Measurements from ENCODE around the gene C2CD4B.

Gene C2CD4B

DNA sequence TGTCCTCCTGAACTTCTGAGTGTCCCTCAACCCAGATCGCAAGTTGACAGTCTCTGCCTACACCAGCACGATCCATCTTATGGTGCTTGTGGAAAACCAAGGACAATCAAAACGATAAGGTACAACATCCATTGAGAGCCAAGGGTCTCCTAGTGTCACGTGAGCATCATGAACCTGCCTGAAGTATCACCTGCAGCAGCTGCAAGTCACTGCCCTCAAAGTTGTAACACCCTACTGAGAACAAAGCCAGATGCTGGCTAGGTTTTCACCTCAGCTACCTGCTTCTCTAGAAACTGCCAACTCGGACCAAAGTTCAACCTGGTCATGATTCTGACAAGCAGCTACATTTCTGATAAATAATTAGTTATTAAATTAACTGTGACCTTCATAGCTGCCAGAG is 17.5 kb downstream of the C2CD4B start:
- no peak for DNase-seq

DNA sequence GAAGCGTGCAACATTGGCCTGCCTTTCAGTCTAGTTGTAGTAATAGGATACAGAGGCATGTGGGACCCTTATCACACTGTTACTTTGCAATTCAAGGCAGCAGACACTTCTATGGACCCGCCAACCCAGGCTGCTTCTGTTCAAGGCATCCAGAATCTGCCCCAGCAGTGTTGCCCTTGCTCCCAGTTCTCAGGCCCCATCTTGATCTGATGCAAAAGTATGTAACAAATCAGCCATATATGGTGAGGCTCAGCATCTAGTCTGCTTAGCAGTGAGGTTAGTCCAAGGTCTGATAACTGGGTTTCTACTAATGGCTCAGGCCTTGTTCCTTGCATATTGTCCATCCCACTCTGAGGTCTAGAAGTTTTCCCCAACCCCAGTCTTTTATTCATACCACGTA is 17.9 kb downstream of the C2CD4B start:
- DNase-seq, result no peak

DNA sequence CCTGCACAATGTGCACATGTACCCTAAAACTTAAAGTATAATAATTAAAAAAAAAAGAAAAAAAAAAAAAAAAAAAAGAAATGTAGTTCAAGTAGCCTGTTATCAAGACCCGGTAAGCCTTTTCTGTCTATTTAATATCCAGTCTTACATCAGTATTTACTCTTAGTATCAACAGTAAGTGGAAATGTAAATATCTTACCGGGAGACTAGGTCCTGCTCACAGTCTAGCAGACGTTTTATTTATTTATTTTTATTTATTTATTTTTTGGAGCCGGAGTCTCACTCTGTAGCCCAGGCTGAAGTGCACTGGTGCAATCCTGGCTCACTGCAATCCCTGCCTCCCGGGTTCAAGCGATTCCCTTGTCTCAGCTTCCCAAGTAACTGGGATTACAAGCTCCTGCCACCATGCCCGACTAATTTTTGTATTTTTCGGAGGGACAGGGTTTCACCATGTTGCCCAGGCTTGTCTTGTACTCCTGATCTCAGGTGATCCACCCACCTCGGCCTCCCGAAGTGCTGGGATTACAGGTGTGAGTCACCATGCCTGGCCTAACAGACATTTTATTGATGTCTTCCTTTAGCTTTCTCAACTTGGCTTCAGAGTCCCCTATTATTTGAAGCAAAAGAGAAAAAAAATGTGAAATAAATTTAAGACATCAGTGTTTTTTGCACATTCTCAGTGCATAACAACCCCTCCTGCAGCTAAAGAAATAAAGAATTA is 19.9 kb downstream of the C2CD4B start:
- DNase-seq, result no peak

DNA sequence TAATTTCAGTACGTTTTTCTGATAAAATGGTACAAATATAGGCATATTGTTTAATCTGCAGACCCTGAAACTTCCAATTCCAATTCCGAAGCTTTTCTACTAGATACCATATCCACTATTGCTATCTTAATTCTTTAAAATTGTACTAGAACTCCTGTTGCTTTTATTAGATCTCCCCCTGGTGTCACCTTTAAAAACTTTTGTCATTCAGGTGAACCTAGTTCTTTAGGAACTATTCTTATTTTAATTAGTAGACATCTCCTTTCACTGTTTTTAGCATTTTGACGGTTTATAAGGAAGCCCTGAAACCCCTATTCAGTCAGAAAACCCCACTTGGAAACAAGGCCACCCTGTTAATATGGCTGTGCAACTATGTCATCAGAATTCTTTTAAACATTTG is 22.3 kb downstream of the C2CD4B start:
- no peak for DNase-seq

DNA sequence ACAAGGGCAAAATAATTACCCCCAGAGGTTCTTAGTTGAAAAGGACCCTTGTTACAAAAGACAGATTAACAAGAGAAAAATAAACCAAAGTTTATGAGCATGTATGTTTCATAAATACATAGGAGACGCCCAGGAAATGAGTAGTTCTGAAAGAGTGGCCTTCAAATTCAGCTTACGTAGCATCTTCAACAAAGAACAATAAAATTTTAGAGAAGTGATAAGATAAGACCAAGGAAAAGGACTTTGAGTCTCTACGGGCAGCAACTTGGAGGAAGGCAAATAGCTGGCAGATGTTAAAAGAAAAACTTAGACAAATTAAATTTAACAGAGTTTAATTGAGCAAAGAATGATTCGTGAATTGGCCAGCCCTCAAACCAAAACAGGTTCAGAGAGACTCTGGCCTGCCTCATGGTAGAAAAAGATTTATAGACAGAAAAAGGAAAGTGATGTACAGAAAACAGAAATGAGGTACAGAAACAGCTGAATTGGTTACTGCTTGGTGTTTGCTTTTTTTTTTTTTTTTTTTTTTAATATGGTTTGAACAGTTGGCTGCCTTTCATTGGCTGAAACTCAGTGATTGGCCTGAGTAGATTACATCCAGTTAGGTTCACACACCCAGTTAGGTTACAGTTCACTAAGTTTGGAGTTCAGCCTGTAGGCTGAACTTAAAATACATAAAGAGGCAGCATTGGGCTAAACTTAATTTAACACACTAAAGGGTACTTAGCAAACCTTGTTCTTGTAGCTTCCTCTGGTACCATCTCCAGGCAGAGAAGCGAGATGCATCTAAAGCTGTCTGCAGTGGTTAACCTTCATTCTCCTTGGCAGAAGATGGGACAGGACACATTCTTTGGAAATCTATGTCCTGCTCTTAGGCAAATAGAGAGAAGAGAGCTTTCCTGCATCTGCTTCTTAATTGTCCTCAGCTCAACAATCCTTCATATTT is 23.2 kb downstream of the C2CD4B start:
- DNase-seq, result no peak

DNA sequence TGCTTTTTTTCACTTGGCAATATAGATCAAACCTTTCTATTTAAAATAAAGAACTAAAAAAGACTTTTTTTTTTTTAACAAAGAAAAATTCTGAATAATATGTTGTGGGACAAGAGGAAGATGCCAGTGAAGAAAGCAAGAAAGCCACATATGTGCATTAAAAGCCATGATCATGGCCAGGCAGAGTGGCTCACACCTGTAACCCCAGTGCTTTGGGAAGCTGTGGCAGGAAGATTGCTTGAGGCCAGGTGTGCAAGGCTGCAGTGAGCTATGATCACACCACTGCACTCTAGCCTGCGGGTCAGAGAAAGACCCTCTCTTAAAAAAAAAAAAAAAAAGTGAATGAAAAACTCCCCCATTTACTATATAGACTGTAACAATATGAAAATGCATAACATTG is 23.9 kb downstream of the C2CD4B start:
- DNase-seq, result no peak

DNA sequence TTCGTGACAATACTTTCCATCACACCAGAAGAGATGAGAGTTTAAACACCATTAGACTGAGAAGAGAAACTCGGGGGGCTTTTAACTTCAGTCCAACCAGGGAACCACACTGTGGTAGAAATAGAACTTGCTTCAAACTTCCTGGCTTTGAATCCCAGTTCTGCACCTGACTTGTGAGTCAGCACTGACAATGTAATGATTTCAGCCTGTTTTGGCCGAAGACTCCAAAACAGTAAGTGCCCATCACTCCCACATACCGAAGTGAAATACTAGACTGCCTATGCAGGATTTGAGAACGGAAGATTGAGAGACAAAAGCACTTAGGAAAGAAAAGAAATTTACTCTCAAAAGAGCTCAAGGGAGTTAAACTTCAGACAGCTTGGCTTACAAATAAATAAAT is 27.0 kb downstream of the C2CD4B start:
- DNase-seq, result no peak

DNA sequence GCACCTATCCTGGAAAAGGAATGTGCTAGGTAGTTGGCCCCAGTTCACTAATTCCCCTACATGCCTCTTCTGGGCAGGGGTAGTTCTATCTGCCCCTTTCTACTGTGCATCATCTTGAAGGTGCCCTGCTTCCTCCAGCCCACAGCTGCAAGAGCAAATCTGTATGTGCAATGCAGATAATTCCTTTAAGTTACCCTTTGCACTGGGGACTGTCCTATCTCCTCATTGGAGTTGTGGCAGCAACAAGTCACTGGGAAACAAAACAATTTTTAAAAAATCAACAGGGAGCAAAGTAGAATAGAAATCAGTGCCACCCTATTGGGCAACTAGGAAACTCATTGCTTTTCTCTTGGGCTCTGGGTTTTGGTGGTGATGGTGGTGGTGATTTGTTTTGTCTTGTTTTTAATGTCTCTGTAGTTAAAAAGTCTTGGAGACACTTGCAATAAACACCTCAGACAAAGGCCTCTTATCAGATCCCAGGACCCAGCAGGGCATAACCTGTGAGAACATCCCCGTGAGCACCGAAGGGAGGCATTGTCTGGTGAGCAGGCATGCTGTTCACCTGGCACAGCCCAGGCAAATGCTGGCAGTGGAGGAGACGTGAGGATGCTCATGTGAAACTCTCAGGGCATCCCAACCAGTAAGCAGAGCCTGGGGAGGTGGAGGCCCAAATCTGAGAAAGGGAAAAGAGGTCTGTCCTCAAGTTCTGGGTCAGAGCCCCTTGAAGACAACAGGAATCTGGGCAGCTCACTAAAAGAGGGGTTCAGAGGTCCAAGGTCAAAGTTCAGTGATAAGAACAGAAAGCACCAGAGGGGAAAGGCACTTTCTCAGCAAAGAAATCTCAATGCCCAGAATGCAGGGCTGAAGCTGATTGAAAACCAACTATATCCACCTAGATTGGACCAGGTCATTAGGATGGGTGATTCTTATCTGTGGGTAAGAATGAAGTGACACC is 27.9 kb downstream of the C2CD4B start:
- DNase-seq, result no peak

DNA sequence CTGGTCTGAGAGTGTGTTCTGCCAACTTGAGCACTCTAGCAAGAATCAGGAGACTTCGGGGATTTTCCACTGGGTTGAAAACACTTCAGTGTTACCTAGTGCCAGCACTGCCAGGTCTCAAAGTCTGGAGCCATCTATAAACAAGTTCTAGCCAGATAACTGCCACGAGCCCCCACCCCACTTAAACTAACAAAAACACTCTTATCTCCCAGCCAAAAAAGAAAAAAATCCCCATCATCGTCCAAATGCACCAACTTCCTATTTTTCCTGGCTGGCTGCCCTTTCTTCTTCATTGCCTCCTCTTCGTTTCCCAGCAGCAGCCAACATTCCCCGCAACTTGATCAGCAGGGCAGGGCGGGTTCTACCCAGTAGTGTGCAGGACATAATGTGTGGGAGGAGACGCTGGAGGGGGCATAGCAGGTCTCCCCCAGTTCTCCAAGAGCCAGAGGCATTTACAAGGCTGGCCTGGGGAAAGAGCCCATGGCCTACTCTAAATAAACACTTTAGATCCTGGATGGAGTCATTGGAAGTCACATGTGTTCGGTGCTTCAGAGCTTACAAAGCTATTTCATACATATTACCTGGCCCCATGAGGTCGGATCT is 29.5 kb downstream of the C2CD4B start:
- no peak for DNase-seq

DNA sequence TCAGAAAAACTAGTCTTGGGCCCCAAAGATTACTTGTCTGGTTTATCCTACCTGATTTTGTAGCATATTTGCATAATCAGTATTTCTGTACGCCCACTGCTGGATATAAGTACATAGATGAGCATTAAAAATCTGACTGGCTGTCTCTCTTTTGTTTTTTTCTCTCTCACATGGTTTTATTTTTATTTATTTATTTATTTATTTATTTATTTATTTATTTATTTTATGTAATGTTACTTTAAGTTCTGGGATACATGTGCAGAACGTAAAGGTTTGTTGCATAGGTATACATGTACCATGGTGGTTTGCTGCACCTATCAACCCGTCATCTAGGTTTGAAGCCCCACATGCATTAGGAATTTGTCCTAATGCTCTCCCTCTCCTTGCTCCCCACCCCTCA is 31.9 kb downstream of the C2CD4B start:
- no peak for DNase-seq

DNA sequence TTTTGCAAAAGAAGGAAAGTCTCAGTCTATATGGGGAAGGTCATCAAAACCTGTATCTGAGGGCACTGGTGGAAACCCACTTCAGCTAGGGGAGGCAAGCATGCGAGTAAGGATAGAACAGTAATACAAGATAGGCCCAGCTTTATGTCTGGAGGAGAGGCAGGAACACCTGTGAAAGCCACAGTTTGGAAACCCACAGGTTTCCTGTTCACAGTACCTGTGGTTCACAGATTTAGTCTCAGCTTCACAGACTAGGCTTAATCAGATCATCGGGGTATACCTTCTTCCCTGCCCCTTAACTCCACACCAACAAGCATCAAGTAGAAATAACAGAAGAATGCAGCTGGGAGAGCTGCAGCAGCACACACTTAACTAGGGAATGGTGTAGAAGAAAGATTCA is 36.2 kb downstream of the C2CD4B start:
- DNase-seq, result no peak

DNA sequence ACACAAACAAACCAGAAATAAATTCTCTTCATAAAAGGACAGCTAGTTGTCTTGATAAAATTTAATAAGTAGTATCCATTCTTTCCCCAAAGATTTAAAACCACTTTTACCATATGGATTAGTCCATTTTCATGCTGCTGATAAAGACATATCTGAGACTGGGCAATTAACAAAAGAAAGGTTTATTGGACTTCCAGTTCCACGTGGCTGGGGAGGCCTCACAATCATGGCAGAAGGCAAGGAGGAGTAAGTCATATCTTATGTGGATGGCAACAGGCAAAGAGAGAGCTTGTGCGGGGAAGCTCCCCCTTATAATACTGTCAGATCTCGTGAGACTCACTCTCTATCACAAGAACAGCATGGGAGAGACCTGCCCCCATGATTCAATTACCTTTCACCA is 38.7 kb downstream of the C2CD4B start:
- DNase-seq, result no peak

DNA sequence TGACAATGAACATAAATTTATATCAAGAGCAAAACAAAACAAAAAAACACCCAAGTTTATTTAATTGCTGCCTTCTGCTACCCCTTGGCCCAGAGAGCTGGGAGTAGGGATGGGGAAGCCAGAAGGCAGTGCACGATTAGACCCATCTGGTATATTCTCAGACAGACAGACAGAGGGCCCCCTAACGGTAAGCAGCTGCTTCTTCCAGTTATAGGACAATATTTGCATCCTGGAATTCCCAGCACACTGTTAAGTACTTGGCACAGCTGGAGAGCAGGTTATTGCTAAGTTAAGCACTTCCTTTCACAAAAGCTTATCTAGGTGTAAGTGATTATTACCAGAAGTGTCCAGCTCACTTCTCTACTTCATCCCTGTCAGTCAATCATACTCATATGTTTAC is 39.3 kb downstream of the C2CD4B start:
- DNase-seq, result no peak

DNA sequence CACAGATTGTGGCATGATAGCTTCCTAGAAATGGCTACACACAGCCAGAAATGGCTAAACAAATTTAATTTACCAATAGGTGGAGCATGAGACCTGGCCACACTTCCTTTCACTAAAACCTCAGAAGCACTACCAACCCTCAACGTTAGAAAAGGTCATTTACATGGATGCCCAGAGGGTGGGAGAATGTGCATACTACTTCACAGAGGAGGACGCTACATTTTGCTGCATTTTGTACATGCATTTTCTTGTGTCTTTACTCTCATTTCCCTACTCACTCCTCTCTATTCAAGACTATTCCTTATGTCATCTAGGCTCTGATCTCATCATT is 40.1 kb downstream of the C2CD4B start:
- DNase-seq, result no peak

DNA sequence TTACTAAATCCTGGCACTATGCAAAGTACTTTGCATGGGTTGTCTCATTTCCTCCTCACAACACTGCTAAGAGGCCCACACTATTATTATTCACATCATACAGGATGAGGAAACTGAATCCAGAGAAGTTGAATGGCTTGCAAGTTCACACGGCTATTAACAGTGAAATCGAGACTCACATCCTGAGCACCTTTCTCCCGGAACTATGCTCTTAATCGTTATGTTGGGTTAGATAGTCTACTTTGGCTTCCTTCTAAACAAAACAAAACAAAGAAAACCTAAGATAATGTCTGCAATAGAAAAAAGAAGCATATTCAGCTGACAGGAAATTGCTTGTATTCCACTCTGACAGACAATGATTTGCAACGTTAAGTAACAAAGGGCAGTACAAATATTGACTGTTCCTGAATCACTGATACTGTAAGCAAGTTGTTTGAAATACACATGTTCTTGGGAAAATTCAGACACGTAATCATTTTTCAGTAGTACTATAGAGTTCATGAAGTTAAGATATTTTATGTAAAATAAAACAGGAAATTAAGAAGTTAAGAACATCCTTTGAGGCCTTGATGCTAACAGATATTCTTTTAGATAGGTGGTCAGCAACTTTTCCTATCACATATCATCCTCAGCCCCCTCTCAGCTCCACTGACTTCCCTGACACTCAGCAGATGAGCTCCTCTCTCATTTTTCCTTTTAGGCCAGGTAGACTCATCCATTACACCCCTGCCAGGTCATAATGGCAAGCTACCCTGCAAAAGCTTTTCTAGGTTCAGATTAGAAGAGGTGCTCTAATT is 40.7 kb downstream of the C2CD4B start:
- DNase-seq, result no peak

DNA sequence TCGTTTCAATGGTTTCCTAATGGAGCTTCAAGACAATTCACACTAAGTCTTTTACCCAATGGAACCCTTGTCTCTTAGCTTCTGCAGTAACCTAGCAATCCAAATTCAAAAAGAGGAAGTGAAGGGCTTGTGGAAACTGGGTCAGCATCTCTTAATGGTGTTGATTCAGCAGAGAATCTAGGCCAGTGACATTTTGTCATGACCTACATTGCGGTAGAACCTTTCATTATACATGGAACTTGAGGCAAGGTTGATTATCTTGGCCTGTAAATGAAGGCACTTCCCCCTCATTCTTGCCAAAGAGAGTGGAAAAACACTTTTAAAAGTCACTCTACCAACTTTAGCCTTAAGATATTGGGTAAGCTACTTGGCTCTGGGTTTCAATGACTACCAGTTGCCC is 42.8 kb downstream of the C2CD4B start:
- DNase-seq, result no peak

DNA sequence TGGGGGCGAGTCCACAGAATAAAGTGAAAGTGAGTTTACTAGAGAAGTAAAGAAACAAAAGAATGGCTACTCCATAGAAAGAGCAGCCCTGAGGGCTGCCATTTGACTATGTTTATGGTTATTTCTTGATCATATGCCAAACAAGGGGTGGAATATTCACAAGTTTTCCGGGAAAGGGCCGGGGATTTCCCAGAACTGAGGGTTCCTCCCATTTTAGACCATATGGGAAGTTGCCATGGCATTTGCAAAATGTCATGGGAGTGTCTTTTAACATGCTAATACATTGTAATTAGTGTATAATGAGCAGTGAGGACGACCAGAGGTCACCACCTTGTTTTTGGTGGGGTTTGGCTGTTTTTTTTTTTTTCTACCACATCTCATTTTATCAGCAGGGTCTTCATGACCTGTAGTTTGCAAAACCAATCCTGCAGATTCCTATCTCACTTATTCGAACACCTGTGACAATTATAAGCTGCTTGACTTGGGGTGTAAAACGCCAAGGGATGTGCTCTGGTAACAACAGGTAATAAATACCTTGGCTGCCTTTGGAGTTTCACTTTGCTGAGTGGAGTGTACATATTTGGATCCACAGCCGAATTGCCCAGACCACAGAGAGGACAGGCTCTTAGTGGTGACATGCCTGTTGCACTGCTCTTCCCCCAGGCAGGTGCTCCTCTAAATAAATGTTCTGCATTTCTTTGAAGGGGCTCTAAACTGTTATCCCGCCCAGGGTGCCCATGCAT is 43.6 kb downstream of the C2CD4B start:
- DNase-seq, result no peak

DNA sequence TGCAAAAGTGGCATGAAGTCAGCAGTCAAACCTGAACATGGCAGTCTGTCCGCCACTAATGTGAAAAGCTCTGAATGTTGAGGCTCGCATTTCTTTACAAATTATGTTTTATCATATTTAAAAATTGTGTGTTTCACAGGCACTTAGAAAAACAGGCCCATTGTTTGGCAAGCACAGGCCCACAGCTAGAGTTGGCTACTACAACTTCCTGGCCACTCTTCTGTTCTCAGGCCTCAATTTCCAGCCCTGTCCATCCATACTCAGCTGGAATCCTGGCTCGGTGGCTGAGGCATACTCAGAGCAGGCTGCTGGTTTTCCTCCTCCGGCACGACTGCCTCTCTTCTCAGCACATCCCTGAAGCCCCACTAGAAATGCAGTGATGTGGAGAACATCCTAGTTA is 44.3 kb downstream of the C2CD4B start:
- DNase-seq, result no peak

DNA sequence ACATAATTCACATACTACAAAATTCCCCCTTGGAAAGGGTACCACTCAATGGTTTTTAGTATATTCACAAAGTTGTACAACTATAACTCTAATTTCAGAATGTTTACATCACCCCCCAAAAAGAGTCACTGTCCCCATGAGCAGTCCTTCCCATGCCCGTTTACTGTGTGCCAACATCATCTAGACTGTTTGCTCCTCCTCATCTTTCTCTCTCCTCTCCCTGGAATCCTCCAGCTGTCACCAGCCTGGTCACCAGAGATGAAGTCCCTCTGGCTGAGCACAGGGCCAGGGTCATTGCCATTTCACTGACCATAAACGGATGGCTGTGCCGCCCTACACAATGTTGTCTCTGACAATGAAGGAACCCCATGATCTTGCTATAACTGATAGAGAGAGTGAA is 45.2 kb downstream of the C2CD4B start:
- DNase-seq, result no peak

DNA sequence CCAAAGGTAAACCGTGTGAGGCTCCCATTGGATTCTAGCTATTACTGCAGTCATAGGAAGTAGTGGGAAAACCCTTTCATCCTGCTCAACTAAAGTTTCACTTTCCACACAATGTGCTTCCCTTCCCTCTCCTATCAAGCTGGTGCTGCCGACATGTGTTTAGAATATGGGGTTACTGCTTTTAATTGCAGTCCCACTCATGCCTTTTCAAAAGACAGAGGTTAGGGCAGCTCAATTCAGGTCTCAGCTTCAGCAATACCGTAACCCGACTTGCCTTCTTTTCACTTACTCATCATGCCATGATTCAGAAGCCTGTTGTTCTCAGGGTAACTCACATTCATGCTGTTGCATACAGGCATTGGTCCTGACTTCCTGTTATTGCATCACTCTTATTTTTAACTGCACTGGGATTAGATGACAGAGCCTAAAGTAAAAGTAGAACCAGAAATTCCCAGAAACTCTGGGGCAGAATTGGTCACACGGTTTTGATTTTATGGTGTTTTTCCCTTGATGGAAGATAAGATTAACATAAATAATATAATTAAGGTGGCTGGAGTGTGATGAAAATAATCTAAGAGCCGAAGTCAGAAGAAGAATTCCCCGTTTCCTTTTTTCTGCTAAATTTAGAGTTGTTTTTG is 45.7 kb downstream of the C2CD4B start:
- no peak for DNase-seq

All from right forelimb (tissue), 1 donor.